ENCODE data around the gene APOA4.
"Not testable (repeated sequence)": the region's sequence is repeated elsewhere in the genome, so short reads cannot be mapped to it uniquely, and the experiment has no call there.

The APOA4 gene

DNA sequence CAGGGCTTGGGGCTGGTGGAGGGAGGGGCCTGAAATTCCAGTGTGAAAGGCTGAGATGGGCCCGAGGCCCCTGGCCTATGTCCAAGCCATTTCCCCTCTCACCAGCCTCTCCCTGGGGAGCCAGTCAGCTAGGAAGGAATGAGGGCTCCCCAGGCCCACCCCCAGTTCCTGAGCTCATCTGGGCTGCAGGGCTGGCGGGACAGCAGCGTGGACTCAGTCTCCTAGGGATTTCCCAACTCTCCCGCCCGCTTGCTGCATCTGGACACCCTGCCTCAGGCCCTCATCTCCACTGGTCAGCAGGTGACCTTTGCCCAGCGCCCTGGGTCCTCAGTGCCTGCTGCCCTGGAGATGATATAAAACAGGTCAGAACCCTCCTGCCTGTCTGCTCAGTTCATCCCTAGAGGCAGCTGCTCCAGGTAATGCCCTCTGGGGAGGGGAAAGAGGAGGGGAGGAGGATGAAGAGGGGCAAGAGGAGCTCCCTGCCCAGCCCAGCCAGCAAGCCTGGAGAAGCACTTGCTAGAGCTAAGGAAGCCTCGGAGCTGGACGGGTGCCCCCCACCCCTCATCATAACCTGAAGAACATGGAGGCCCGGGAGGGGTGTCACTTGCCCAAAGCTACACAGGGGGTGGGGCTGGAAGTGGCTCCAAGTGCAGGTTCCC, 6.5 kb upstream of the APOA4 start, which contains the start of gene APOC3:
TSS of gene APOC3 (plus strand) at position 383 of the 659 bp plus-strand sequence. CDS start 676 bp downstream, outside the sequence.
- no peak for DNase-seq

DNA sequence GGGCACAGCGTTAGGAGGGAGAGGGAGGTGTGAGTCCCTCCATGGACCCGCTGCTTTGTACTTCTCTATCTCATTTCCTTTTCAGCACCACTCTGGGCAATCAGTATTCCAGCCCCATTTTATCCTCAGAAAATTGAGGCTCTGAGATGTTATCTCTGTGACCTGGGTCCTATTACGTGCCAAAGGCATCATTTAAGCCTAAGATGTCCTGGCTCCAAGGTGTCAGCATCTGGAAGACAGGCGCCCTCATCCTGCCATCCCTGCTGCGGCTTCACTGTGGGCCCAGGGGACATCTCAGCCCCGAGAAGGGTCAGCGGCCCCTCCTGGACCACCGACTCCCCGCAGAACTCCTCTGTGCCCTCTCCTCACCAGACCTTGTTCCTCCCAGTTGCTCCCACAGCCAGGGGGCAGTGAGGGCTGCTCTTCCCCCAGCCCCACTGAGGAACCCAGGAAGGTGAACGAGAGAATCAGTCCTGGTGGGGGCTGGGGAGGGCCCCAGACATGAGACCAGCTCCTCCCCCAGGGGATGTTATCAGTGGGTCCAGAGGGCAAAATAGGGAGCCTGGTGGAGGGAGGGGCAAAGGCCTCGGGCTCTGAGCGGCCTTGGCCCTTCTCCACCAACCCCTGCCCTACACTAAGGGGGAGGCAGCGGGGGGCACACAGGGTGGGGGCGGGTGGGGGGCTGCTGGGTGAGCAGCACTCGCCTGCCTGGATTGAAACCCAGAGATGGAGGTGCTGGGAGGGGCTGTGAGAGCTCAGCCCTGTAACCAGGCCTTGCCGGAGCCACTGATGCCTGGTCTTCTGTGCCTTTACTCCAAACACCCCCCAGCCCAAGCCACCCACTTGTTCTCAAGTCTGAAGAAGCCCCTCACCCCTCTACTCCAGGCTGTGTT, 5.8 kb upstream of the APOA4 start:
- DNase-seq: no peak

DNA sequence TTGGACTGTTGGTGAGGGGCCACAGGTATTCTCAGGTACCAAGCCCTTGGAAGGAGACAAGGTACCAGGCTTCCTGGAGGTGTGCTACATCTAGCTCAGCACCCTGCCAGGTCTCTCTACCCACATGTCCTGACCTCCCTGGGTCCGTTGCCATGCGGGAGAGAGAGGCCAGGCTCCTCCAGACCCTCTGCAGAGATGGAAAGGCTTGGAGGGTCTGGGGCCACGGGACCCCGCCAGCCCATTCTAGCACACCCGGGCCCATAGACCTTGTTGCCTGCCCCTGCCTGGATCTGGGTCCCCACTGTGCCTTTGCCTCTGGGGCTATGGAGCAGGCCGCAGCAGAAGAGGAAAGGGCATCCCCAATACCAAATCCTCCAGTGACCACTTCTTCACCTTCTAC, 4.4 kb upstream of the APOA4 start:
- DNase-seq: no peak

DNA sequence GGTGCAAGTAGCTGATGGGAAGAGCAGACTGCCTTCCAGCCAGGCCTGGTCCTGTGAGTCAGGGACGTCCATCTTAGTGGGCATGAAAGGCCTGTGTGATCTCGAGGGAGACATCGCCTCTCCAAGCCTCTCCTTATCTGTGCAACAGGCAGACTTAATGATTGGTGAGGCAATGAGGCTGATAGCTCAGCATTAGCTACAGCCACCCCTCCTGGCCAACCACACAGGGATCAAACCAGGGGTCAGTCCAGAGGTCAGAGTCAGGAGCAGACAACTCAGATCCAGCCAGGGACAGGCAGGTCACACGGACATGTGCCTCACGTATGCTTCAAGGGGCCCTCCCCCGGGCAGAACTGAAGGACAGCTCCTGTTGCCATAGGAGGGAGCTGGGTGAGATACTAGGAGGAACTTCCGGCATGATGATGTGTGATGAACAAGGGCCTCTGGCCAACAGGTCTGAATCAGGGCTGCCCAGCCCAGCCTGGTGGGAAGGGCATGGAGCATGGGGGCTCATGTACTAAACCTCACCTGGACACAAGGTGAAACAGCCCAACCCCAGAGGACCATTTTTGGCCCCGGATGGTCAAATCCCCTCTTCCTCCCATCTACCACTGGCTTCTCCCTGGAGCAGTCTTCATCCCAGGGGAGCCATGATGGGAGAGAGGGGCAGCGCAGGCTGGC, 3.8 kb upstream of the APOA4 start:
- no peak for DNase-seq

DNA sequence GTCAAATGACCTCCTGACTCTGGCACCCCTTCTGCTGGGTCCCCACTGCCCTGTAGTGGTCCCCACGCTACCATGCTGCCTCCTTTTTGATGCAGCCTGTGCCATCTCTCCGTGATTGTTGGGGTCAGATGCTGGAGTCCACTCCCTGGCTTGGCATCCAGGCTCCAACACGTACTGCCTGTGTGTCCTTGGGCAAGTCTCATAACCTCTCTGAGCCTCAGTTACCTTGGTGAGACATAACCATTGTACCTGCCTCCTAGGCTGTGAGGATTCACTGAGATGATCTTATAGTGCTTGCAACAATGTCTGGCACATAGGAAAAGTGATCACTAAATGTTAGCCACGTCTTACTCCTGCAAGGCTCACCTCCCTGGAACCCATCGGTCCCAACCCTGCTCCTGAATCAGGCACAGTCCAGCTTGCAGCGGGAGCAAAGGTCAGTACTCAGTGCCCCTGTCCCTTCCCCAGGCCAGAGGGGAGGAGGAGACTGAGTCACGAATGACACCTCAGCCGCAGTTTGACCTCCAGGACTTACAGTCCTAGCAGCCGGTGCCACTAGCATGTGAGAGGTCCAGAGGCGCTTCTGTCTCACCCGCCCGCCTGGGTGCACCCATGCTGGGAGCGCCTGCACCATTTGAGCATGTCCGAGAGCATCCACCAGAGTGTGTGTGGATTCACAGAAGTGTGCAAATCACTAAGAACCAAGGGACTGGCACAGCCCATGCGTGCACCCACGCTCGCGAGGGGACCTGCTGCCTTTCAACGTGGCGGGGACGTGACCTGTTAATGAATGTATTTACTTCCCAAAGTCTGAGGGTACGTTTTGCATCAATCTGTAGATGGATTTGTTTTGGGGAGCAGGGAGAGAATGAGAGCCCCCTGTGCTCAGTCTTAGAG, 3.0 kb upstream of the APOA4 start:
- DNase-seq: no peak

DNA sequence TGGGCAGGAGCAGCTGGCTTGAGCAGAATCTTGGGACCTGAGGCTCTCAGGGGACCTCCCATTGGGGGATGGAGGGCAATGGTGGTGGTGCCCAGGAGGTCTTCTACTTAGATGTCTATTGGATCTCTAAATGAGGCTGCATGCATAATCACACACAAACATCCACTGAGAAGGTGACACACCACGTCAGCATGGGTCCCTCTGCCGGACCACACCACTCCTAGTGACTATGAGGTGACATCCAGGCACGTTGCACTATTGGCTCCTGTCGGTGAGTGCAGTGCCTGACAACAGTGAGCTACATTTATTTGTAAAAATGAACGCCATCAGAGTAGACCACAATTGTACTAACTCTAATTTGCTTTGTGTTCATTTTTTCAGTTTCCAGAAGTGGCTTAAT, 2.3 kb upstream of the APOA4 start:
- no peak for DNase-seq

DNA sequence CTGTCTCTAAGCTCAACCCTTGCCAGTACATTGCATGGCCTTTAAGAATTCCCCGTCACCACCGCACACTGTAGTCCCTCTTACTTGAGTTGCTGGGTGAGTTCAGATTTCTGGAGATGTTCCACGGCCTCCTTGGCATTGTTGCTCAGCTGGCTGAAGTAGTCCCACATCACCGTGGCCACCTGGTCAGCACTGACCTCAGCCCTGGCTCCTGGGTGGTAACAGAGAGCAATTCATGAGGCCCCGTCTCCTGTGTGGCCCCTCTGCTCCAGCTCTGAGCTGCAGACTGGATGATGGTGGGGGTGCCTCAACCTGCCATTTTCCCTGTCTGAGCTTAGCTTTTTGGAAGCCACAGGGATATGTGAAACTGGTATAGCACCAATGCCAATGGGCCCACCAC, 529 bp downstream of the APOA4 start:
- DNase-seq: no peak

DNA sequence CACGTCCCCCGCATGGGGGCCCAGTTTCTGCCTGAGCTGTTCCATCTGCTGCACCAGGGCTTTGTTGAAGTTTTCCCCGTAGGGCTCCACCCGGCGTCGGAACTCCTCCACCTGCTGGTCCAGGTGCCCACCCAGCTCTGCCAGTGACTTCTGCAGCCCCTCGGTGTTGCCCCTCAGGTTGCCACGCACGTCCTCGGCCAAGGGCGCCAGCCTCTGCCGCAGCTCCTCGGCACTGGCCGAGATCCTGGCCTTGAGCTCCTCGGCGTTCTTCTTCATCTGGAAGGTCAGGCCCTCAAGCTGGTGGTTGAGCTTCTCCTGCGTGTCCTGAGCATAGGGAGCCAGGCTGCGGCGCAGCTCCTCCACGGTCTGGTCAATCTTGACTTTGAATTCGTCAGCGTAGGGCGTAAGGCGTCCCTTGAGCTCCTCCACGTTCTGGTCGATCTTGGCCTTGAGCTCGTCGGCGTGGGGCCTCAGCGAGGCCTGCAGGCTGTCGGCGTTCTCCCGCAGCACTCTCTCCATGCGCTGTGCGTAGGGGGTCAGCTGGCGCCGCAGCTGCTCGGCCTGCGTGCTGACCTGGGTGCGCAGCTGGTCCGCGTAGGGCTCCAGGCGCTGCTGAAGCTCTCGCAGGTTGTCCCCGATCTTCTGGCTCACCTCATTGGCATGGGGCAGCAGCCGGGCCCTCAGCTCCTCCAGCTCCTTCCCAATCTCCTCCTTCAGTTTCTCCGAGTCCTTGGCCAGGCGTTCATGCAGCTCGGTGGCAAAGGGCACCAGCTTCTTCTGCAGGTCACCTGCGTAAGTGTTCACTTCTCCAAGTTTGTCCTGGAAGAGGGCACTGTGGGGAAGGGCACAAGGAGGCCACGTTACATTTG, 1.8 kb downstream of the APOA4 start:
- DNase-seq: no peak

DNA sequence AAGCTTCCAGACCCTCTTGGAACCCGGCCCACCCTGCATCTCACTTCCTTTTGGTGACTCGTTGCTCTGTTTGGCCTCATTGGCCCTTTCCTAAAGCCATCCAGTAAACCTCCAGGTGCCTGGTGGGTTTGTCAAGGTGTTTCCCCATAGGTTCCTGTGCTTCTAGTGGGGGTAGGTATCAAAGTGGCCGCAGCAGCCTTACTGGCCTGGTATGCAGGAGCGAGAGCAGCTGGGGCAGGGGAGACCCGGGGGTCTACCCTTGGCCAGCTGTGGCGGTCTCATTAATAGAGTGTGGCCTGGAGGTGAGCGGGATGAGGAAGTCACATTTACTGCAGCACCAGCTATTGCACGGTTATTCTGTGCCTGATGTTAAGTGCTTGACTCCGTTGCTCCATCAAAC, 4.1 kb downstream of the APOA4 start:
- DNase-seq: no peak

DNA sequence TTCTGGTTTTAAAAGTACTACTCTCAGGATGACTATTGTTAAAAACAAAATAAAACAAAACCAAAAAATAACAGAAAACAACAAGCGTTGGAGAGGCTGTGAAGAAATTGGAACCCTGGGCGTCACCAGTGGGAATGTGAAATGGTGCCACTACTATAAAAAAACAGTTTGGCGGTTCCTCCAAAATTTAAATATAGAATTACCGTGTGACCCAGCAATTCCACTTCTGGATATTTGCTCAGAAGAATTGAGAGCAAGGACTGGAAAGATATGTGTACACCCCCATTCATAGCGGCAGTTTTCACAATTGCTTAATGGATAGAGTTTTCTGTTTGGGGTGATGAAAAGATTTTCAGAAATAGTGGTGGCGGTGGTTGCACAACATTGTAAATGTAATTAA, 8.6 kb downstream of the APOA4 start:
- DNase-seq: no peak

DNA sequence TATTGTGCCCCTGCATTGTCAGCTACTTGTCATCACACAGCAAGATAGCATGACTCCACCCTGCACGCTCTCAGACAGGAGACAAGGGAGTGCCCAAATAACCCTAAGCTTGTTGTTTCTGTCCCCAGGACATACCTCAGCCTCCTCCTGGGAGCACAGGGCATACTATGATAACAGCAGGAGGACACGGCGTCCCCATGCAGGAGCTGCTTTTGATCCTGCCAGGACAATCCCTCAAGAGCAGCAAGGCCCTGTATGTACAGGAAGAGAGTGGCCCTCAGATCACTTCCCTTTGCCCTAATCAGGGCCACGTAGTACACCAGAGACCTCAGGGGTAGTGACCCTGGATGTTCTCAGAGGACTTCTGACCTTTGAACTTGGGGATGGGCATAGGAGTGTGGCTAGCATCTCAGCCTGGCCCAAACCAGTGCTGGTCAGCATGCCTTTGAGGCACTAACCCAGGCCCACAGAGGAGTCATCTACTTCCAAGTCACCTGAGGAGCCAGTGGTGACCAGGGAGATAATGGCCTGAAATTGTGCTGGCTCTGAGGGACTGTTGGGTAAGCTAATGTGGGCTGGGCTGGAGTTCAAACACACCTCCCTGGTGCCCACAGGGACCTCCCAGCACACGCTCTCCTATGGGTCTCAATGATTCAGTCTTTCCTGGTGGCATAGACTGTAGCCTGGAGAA, 9.2 kb downstream of the APOA4 start:
- DNase-seq: no peak

DNA sequence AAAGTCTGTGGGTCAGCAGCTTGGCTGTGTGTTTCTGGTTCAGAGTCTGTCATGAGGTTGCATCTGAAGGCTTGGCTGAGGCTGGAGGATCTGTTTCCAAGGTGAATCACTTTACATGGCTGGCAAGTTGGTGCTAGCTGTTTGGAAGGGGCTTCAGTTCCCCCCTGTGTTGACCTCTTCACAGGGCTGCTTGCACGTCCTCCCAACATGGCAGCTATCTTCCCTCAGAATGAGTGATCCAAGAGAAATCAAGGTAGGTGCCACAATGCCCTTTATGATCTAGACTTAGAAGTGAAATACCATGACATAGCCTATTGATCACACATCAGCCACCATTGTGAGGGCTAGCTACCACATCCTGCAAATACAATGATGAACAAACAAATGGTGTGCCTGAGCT, 9.9 kb downstream of the APOA4 start:
- DNase-seq: no peak

DNA sequence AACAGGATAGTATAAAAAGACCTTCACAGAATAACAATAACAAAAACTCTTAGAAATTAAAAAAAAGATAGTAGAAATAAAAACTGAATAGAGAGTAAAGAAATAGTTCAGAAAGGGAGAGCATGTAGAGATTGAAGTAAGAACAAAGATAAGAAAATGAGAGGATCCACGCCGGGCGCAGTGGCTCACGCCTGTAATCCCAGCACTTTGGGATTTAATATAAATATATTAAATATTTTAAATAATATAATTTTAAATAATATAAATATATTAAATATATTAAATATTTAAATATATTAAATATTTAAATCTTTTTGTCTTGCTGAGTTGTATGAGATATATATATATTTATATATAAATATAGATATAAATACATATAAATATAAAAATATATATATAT, 11.0 kb downstream of the APOA4 start:
- no peak for DNase-seq

DNA sequence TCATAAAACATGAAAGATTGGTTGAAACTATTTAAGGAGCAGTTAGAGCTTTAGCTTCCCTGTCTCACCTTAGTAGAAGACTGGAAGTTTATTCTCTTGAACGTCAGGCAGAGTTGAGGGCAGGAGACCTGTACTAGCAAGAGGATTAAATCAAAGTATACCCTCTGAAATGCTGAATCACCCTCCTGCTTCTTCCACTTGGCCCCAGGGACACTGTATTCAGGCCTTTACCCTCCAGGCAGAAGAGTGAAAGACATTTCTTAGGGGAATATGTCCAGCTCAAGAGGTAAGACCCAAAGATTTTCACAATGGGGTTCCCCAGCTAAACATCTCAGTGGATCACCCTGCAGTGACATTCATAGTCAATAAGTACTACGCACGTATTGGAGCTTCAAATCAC, 11.9 kb downstream of the APOA4 start:
- no peak for DNase-seq

DNA sequence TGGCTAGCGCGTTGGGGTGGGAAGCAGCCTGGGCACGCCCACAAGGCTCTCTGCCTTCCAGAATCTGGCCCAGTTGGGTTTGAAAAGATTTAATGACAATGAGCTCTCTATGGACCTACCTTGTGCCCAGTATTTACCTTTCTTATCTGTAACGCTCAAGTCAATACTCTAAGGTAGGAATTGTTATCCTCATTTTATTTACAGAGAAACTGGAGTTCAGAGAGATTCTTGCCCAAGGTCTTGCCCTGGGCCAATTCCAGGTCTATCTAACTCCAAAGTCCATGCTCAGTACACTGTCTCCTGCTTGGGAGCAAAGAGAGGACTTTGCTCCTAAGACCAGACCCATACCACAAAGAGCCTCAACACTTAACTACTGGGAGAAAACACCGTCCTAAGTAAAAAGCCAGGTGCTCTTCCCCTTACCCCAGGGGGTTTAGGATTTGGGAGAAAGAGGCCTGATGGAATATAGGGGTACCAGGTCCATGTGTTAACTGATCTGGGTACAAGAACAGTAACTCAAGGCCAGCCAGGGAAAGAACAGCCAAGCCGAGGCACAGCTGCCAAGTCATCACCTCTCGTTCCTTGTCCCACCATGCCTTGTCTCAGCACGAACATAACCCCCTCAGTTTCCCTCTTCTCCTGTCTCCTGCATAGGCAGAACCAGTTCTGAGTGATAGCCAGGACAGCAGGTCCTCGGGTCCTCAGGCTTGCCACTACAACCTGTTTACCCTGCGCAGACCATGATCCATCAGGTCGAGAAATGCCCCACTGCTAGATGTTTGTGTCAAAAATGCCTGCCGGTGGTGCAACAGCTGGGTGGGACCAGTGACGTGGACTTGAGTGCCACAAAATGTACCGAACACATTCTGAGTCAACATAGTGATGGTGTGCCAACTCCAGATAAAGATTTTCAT, 14.6 kb downstream of the APOA4 start:
- DNase-seq: no peak

DNA sequence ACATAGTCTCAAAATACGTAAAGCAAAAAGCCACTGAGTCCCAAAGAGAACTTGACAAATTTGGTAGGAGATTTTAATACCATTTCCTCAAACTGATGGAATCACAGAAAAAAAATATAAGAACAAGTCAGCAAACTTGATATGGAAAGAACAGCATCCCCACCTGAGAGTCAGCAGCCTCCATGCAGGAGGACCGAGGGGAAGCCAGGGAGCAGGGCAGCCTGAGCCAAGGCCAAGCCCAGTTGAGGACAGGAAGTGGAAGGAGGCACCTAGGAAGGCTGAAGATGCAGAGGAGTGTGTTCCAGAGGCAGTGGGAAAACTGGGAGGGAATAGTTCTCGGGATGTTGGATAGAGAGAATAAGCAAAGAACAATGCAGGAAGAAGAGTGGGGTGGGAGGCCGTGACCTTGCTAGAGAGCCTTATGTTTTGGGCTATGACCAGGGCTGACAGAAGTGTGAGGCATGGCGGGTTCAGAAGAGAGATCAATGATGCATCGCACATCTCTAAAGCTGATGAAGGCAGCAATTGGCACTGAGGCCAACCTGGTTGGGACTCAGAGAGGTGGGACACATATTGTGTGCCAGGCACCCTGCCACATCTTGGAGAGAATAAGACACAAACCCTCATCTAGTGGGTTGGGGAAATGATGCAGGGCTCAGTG, 15.4 kb downstream of the APOA4 start:
- DNase-seq: no peak

DNA sequence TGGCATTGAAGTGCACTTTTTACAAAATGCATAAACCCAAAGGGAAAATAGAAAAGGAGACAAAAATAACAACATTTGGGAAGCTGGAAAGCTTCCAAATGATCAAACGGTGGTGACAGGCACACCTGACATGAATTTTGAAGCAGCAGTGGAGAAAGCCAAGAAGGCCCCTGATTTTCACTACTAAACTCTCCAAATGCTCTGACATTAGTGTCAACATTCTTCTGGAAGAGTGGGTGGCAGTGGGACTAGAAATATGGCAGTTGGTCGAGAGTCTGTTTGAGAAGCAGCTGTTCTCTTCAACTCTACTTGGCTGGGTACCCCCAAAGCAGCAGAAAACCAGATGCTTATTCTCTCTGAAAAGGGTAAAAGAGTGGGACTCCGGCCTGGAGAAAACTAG, 19.1 kb downstream of the APOA4 start:
- DNase-seq: no peak

DNA sequence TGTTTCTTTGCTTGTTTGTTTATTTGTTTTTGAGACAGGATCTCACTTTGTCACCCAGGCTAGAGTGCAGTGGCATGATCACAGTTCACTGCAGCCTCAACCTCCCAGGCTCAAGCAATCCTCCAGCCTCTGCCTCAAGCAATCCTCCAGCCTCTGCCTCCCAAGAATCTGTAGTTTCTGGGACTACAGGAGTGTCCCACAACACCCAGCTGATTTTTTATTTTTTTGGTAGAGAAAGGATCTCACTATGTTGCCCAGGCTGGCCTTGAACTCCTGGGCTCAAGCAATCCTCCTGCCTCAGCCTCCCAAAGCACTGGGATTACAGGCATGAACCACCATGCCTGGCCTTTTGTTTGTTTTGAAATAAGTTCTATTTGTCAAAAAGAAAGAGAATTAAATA, 21.4 kb downstream of the APOA4 start:
- not testable (repeated sequence) for DNase-seq

DNA sequence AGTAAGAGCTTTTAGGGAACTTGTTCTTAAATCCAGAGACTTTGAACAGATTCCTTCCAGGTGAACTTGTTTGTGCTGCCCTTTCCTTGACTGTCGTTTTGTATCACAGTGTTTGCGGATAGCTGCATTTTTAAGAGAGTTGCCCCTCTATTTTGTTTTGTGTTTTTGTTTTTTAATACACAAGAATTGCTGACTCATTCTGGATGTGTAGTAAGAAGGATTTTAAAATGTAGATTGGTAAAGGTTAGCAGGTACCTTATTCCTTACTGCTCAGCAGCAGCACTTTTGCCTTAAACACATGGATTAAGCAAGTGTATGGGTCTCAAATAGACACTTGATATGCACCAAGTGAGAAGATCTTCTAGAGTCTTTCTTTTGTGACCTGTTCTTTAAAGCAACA, 22.5 kb downstream of the APOA4 start:
- DNase-seq: no peak
